H9 (cell line): ENCODE measurements around the gene TMEM132D. TPM values are rescaled to one million over a fixed set of nuclear protein-coding genes. Genes with fewer than 3 reads are reported as not detected.

Experiments used
- DNase-seq: peaks from one replicate; pipeline ENCODE4 v3.0.0-alpha.2; 2017
- H2AFZ ChIP-seq: one replicate; pipeline ENCODE4 v1.6.1; 2013; ENCODE audit warnings: mild to moderate bottlenecking, low read length, control low read depth, moderate library complexity
- H2AK5ac ChIP-seq: 2 replicates; pipeline ENCODE4 v1.6.1; 2013; ENCODE audit warnings: low read length, control low read depth, mixed read lengths; ENCODE audit not compliant: insufficient read length
- H2BK120ac ChIP-seq: one replicate; pipeline ENCODE4 v1.6.1; 2013; ENCODE audit warnings: low read depth, mild to moderate bottlenecking, low read length, control low read depth, inconsistent platforms; ENCODE audit not compliant: poor library complexity, severe bottlenecking
- H2BK12ac ChIP-seq: 2 replicates; pipeline ENCODE4 v1.6.1; 2013; ENCODE audit warnings: low read length, control low read depth, mixed read lengths, low read depth; ENCODE audit not compliant: insufficient read length
- H2BK15ac ChIP-seq: 2 replicates; pipeline ENCODE4 v1.6.1; 2013; ENCODE audit warnings: low read depth, low read length, control low read depth
- H2BK20ac ChIP-seq: one replicate; pipeline ENCODE4 v1.6.1; 2013; ENCODE audit warnings: low read depth, mild to moderate bottlenecking, low read length, control low read depth, inconsistent platforms; ENCODE audit not compliant: poor library complexity, severe bottlenecking
- H2BK5ac ChIP-seq: 2 replicates; pipeline ENCODE4 v1.6.1; 2013; ENCODE audit warnings: low read length, control low read depth, mixed read lengths; ENCODE audit not compliant: insufficient read length
- H3K14ac ChIP-seq: 2 replicates; pipeline ENCODE4 v1.6.1; 2013; ENCODE audit warnings: low read length, control low read depth; ENCODE audit not compliant: insufficient read depth
- H3K18ac ChIP-seq: 2 replicates; pipeline ENCODE4 v1.6.1; 2013; ENCODE audit warnings: low read depth, mild to moderate bottlenecking, mixed read lengths, low read length, control low read depth; ENCODE audit not compliant: insufficient read length
- H3K23ac ChIP-seq: 2 replicates; pipeline ENCODE4 v1.6.1; 2013; ENCODE audit warnings: low read length, control low read depth, mixed read lengths, low read depth; ENCODE audit not compliant: insufficient read length
- H3K23me2 ChIP-seq: 2 replicates; pipeline ENCODE4 v1.6.1; 2013; ENCODE audit warnings: low read depth, mild to moderate bottlenecking, mixed read lengths, low read length, control low read depth; ENCODE audit not compliant: insufficient read length, poor library complexity, severe bottlenecking
- H3K27ac ChIP-seq: 2 replicates; pipeline ENCODE4 v1.5.1; 2013; ENCODE audit warnings: low read length, control low read depth, mixed read lengths, low read depth; ENCODE audit not compliant: insufficient read length
- H3K27me3 ChIP-seq: 2 replicates; pipeline ENCODE4 v1.6.1; 2013; ENCODE audit warnings: low read length, control low read depth, inconsistent platforms; ENCODE audit not compliant: insufficient read depth
- H3K4ac ChIP-seq: 2 replicates; pipeline ENCODE4 v1.6.1; 2013; ENCODE audit warnings: low read depth, mild to moderate bottlenecking, control low read depth, inconsistent platforms, low read length, moderate library complexity
- H3K4me1 ChIP-seq: 2 replicates; pipeline ENCODE4 v1.6.1; 2013; ENCODE audit warnings: low read length, control low read depth, inconsistent platforms; ENCODE audit not compliant: insufficient read depth
- H3K4me2 ChIP-seq: 2 replicates; pipeline ENCODE4 v1.6.1; 2013; ENCODE audit warnings: low read length, control low read depth, mixed read lengths; ENCODE audit not compliant: insufficient read length, insufficient read depth
- H3K56ac ChIP-seq: 2 replicates; pipeline ENCODE4 v1.6.1; 2013; ENCODE audit warnings: low read depth, mild to moderate bottlenecking, mixed read lengths, low read length, control low read depth; ENCODE audit not compliant: insufficient read length
- H3K79me1 ChIP-seq: 2 replicates; pipeline ENCODE4 v1.6.1; 2013; ENCODE audit warnings: low read depth, mild to moderate bottlenecking, moderate library complexity, low read length, control low read depth, inconsistent platforms; ENCODE audit not compliant: insufficient read depth, poor library complexity, severe bottlenecking
- H3K79me2 ChIP-seq: 2 replicates; pipeline ENCODE4 v1.6.1; 2013; ENCODE audit warnings: low read length, control low read depth, inconsistent platforms; ENCODE audit not compliant: insufficient read depth
- H3K9ac ChIP-seq: 2 replicates; pipeline ENCODE4 v1.6.1; 2013; ENCODE audit warnings: low read length, control low read depth, mixed read lengths; ENCODE audit not compliant: insufficient read length; ENCODE audit errors: extremely low read depth
- H3K9me3 ChIP-seq: one replicate; pipeline ENCODE4 v1.6.1; 2013; ENCODE audit warnings: low read depth, low read length, inconsistent platforms; ENCODE audit not compliant: control insufficient read depth
- H3T11ph ChIP-seq: one replicate; pipeline ENCODE4 v1.6.1; 2013; ENCODE audit warnings: mild to moderate bottlenecking, low read length, control low read depth, inconsistent platforms
- H4K20me1 ChIP-seq: one replicate; pipeline ENCODE4 v1.6.1; 2013; ENCODE audit not compliant: control insufficient read depth, insufficient read length, insufficient read depth
- H4K5ac ChIP-seq: 2 replicates; pipeline ENCODE4 v1.6.1; 2013; ENCODE audit warnings: low read depth, mild to moderate bottlenecking, mixed read lengths, low read length, control low read depth; ENCODE audit not compliant: insufficient read length
- H4K8ac ChIP-seq: replicated peaks from 2 replicates; pipeline ENCODE4 v1.6.1; 2013; ENCODE audit warnings: low read length, control low read depth, mixed read lengths, low read depth; ENCODE audit not compliant: insufficient read length
- H4K91ac ChIP-seq: 2 replicates; pipeline ENCODE4 v1.6.1; 2013; ENCODE audit warnings: low read depth, mild to moderate bottlenecking, moderate library complexity, mixed read lengths, low read length, control low read depth; ENCODE audit not compliant: insufficient read length
- H3K27ac Mint-ChIP-seq, 3 experiments: 2 replicates in 2 of 3; 3 replicates in 1 of 3; pipeline ENCODE4 v1.8.0; 2020 to 2021; ENCODE audit warnings: mixed read lengths in 3 of 3, mild to moderate bottlenecking in 1 of 3, moderate library complexity in 1 of 3
- H3K27me3 Mint-ChIP-seq: 2 replicates; pipeline ENCODE4 v1.8.0; 2021; ENCODE audit warnings: low read depth, mild to moderate bottlenecking, moderate library complexity, mixed read lengths
- H3K36me3 Mint-ChIP-seq, 3 experiments: 2 replicates in 2 of 3; 3 replicates in 1 of 3; pipeline ENCODE4 v1.8.0; 2020 to 2021; ENCODE audit warnings: low read depth in 3 of 3, mixed read lengths in 3 of 3; ENCODE audit not compliant: insufficient read depth in 1 of 3
- H3K4me1 Mint-ChIP-seq, 2 experiments: 2 replicates each; pipeline ENCODE4 v1.8.0; 2020; ENCODE audit warnings: mixed read lengths in 2 of 2
- H3K4me3 Mint-ChIP-seq, 2 experiments: 2 replicates in 1 of 2; 3 replicates in 1 of 2; pipeline ENCODE4 v1.8.0; 2020 to 2021; ENCODE audit warnings: mild to moderate bottlenecking in 2 of 2, mixed read lengths in 2 of 2, moderate library complexity in 1 of 2
- H3K9me3 Mint-ChIP-seq, 2 experiments: 2 replicates in 1 of 2; 3 replicates in 1 of 2; pipeline ENCODE4 v1.8.0; 2020; ENCODE audit warnings: mild to moderate bottlenecking in 2 of 2, mixed read lengths in 2 of 2, moderate library complexity in 1 of 2
- WGBS: extraction: QIAGEN DNeasy Blood & Tissue Kit; methylation state at CpG from one replicate; pipeline ENCODE4 v1.1.7; 2013; ENCODE audit warnings: missing lambda C conversion rate, low lambda C conversion rate, mixed read lengths; ENCODE audit not compliant: insufficient read length; ENCODE audit errors: extremely low coverage; 5-methylcytosine and 5-hydroxymethylcytosine counted together
- total RNA-seq: library from RNA; stranded (reverse); gene quantifications from 2 replicates; pipeline ENCODE4 v1.2.1, GENCODE V29; 2021
- TF ChIP-seq, protein P1 (sequence below): fragments of 200-600 bp; sonication (generic); conservative IDR thresholded peaks from 3 replicates; pipeline ENCODE4 v1.8.0; 2021; ENCODE audit warnings: antibody characterized with exemption, mild to moderate bottlenecking

TMEM132D gene
- total RNA-seq, 1 experiment from 2014 or later, result 6.1 TPM

DNA sequence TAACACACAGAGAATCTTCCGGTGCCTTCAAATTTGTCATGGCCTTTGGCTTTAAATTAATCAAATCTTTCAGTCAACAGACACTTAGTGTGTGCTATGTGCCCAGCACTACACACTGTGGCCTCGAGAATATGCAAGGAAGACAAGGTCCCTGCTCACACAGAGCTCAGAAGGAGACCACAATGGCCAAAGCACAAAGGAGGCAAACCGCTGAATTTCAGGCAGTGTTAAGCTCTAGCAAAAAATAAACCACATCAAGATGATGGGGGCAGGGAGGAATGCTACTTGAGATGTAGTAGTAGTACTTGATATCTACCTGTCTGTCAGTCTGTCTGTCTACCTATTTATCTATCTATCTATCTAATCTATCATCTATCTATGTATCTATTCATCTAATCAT lies 227.9 kb downstream of the TMEM132D start:
- no peak overlapping the region for H3K27ac ChIP-seq
- no peaks in the 10 kb centered on the region for H3K23me2 ChIP-seq
- peaks cover 9 to 13% of the 10 kb centered on the region in 2 experiments; a peak in 3 of 4 replicates for H3K4me1 Mint-ChIP-seq
- no peak overlapping the region for H3K18ac ChIP-seq
- H3K4me3 Mint-ChIP-seq, result no peak overlapping the region
- H2BK15ac ChIP-seq, result no peak overlapping the region
- H4K20me1 ChIP-seq, result no peaks in the 10 kb centered on the region
- no peak overlapping the region for H2AFZ ChIP-seq
- H2BK12ac ChIP-seq, result no peak overlapping the region
- H2BK20ac ChIP-seq, result no peak overlapping the region
- H3K36me3 Mint-ChIP-seq, result peaks cover 7 to 12% (median 11%) of the 10 kb centered on the region in 3 experiments
- DNase-seq, result no peak
- no peaks in the 10 kb centered on the region for H3K79me1 ChIP-seq
- H3K27ac Mint-ChIP-seq, result no peak overlapping the region
- no peak overlapping the region for H2AK5ac ChIP-seq
- no peaks in the 10 kb centered on the region for H3K9me3 ChIP-seq
- TF ChIP-seq, protein P1, sequence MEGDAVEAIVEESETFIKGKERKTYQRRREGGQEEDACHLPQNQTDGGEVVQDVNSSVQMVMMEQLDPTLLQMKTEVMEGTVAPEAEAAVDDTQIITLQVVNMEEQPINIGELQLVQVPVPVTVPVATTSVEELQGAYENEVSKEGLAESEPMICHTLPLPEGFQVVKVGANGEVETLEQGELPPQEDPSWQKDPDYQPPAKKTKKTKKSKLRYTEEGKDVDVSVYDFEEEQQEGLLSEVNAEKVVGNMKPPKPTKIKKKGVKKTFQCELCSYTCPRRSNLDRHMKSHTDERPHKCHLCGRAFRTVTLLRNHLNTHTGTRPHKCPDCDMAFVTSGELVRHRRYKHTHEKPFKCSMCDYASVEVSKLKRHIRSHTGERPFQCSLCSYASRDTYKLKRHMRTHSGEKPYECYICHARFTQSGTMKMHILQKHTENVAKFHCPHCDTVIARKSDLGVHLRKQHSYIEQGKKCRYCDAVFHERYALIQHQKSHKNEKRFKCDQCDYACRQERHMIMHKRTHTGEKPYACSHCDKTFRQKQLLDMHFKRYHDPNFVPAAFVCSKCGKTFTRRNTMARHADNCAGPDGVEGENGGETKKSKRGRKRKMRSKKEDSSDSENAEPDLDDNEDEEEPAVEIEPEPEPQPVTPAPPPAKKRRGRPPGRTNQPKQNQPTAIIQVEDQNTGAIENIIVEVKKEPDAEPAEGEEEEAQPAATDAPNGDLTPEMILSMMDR, result no peak
- H2BK120ac ChIP-seq, result no peak overlapping the region
- no peaks in the 10 kb centered on the region for H3K27me3 Mint-ChIP-seq
- WGBS, result no CpG with 5 or more reads among the region's 3 CpGs
- H2BK5ac ChIP-seq, result no peak overlapping the region
- H3K9me3 Mint-ChIP-seq, result peaks cover under 1 to 14% of the 10 kb centered on the region in 2 experiments; a peak in 4 of 5 replicates
- no peak overlapping the region for H3K14ac ChIP-seq
- H4K91ac ChIP-seq, result no peak overlapping the region
- H3K4ac ChIP-seq, result no peak overlapping the region
- H3K4me1 ChIP-seq, result no peaks in the 10 kb centered on the region
- no peaks in the 10 kb centered on the region for H3K79me2 ChIP-seq
- no peak overlapping the region for H3K23ac ChIP-seq
- no peak overlapping the region for H4K5ac ChIP-seq
- H4K8ac ChIP-seq, result no peak overlapping the region
- no peak overlapping the region for H3T11ph ChIP-seq
- no peak overlapping the region for H3K4me2 ChIP-seq
- H3K9ac ChIP-seq, result no peak overlapping the region
- no peak overlapping the region for H3K56ac ChIP-seq
- no peaks in the 10 kb centered on the region for H3K27me3 ChIP-seq
